Cortex of kidney (tissue), 1 donor: ENCODE data around the gene C11orf52.

Source experiments
- DNase-seq: peaks from one replicate; lab custom pipeline; 2025; lab: John Stamatoyannopoulos, UW

C11orf52 gene

DNA sequence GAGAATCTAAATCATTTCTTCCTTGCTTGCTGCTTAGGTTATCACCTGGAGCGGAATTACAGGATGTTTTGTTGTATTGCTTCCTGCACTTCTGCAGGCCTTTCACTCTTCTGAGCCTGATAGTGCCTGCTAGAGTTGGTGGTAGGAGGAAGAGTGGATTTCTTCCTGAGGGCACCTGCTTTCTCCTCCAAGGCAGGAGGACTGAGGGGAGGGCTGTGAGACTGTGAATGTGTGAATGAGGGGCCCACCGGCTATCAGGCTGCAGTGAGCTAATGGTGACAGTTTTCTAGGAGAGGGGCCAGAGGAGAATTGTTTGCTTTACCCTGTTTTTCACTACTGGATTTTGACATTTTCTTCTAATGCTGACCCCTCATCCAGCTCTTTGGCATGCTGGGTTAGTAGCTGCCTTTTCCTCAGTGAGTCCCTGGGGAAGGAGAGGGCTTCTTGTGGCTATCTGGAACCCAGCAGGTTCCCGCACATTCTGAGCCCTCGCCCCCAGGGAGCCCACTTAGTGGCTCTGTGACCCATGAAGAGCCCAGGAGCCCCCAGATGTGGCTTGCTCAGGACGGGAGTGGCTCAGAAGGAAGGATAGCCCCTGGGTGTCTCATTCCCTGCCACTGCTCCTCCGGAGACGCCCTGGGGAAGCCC lies 57.5 kb downstream of the C11orf52 start:
- DNase-seq = no peak
